ENCODE results near the gene JPT2.

The JPT2 gene

GRCh38 chr16:1734816-1735215, 56.7 kb downstream of the JPT2 start:
- no peak for DNase-seq (ENCODE audit: low spot score)

- DNase-seq (ENCODE audit: low spot score) = no peak
Measured at GRCh38 chr16:1740234-1740633, 62.2 kb downstream of the JPT2 start.

- DNase-seq (ENCODE audit: low spot score) = no peak
Measured at GRCh38 chr16:1740781-1741490, 62.9 kb downstream of the JPT2 start.

- no peak for DNase-seq (ENCODE audit: low spot score)
Measured at GRCh38 chr16:1741553-1742165, 63.6 kb downstream of the JPT2 start.

GRCh38 chr16:1743376-1744337, 65.6 kb downstream of the JPT2 start:
- DNase-seq (ENCODE audit: low spot score) = no peak

DNA sequence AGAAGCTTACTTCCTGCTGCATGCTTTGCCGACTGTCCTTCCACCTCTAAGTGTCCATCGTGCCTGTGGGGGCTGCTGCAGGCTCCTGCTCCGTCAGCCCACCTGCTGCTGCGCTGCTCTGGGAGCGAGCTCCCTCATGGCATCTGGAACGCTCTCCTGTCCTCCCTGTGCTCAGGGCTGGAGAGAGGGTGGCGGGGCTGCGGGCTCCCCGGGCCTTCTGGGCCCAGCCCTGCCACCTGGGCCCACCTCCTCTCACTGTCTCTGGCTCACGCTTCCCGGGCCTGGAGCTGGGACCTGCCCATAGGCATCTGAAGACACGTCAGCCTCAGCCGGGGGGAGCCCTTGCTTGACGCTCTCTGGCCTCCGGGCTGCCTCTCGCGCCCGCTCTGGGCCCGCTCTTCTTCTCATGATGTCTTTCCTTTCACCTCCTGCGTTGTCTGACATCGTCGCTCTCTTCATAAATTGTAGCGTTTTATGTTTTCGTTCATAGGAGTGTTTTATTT, 66.3 kb downstream of the JPT2 start:
- no peak for DNase-seq (ENCODE audit: low spot score)

GRCh38 chr16:1745181-1745899, 67.3 kb downstream of the JPT2 start:
- DNase-seq (ENCODE audit: low spot score) = no peak

GRCh38 chr16:1745900-1746692, 68.0 kb downstream of the JPT2 start:
- no peak for DNase-seq (ENCODE audit: low spot score)

GRCh38 chr16:1746693-1747195, 68.7 kb downstream of the JPT2 start:
- no peak for DNase-seq (ENCODE audit: low spot score)

- DNase-seq (ENCODE audit: low spot score) = no peak
Measured at GRCh38 chr16:1747934-1748333, 69.9 kb downstream of the JPT2 start.

GRCh38 chr16:1749152-1750117, 71.4 kb downstream of the JPT2 start:
- no peak for DNase-seq (ENCODE audit: low spot score)

Measured in HuH-7 (cell line).